A549 (cell line): ENCODE results near the gene DYRK3.

ENCODE experiments used
- BHLHE40 ChIP-seq: IDR thresholded peaks from 2 replicates; pipeline ENCODE4 v1.6.1; 2012; ENCODE audit warnings: low read depth, low read length, inconsistent platforms
- CHD2 ChIP-seq: fragments of 150-350 bp; IDR thresholded peaks from 2 replicates; pipeline ENCODE4 v1.6.1; 2014; ENCODE audit warnings: low read length; ENCODE audit not compliant: partially characterized antibody
- CHD4 ChIP-seq: fragments of 200-600 bp; sonication (generic); IDR thresholded peaks from 2 replicates; pipeline ENCODE4 v1.6.1; 2016; ENCODE audit warnings: antibody characterized with exemption, mild to moderate bottlenecking, borderline replicate concordance
- CTCF ChIP-seq: fragments of >200 bp; sonication (Bioruptor Twin); formaldehyde crosslinking; IDR thresholded peaks from 3 replicates; pipeline ENCODE4 v1.5.1; 2016
- HMGXB4 ChIP-seq: fragments of 250-450 bp; sonication (Bioruptor Pico); IDR thresholded peaks from 2 replicates; pipeline ENCODE4 v1.5.0; 2021; ENCODE audit warnings: mild to moderate bottlenecking, moderate library complexity, borderline replicate concordance
- MAX ChIP-seq: IDR thresholded peaks from 2 replicates; pipeline ENCODE4 v1.6.1; 2012
- POLR2A ChIP-seq: IDR thresholded peaks from 2 replicates; pipeline ENCODE4 v1.6.1; 2012; ENCODE audit warnings: mild to moderate bottlenecking, low read length
- SREBF2 ChIP-seq: fragments of 450-650 bp; IDR thresholded peaks from 2 replicates; pipeline ENCODE4 v1.6.1; 2014; ENCODE audit warnings: mild to moderate bottlenecking, moderate library complexity
- ZSCAN20 ChIP-seq: fragments of 250-450 bp; sonication (Bioruptor Pico); IDR thresholded peaks from 2 replicates; pipeline ENCODE4 v1.8.0; 2022; ENCODE audit warnings: mild to moderate bottlenecking, moderate library complexity

GRCh38 chr1:206651014-206651413 is 15.7 kb downstream of the DYRK3 start:
- no peak for TF ChIP-seq CHD4
- TF ChIP-seq BHLHE40, result no peak
- TF ChIP-seq HMGXB4 (CRISPR knock-in tag), result no peak
- no peak for TF ChIP-seq CTCF
- no peak for TF ChIP-seq CHD2
- no peak for TF ChIP-seq SREBF2
- TF ChIP-seq POLR2A, result no peak
- TF ChIP-seq ZSCAN20, result no peak
- no peak for TF ChIP-seq MAX
